GM21576 (cell line): ENCODE measurements around the gene ZNF511.

ENCODE experiments used
- ATAC-seq: cut with Tn5 transposase; IDR thresholded peaks from one replicate; pipeline ENCODE4 v1.9.1; 2021; ENCODE audit warnings: mild to moderate bottlenecking, moderate library complexity; ENCODE audit not compliant: unreplicated experiment

Gene ZNF511

DNA sequence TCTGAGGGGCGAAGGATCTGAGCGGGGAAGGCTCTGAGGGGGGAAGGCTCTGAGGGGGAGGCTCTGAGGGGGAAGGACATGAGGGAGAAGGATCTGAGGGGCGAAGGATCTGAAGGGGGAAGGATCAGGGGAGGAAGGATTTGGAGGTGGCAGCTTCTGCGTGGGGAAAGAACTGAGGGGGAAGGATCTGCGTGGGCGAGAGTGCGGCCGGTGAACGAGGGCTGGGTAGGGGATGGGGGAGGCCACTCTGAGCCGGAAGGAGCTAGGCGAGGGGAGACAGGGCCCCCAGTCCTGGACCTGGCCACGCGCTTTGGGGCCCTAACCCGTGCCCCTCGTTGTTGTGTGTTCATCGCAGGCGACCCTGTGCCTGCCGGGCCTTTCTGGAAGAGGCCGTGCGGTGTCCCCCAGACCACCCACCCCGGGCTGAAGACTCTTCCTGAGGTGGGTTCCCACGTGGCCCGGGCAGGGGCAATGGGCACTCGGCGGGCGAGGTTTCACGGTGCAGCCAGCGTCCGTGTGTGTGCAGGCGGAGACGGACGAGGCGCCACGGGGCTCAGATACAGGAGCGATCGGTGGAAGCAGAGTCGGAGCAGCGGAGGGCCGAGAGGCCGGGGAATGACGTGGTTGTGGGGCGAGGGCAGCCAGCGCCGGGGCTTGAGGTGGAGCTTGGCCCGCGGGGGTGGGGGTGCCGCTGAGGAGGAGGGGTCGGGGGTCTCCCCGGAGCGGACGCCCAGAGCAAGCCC lies 26.0 kb downstream of the ZNF511 start:
- no peak for ATAC-seq

DNA sequence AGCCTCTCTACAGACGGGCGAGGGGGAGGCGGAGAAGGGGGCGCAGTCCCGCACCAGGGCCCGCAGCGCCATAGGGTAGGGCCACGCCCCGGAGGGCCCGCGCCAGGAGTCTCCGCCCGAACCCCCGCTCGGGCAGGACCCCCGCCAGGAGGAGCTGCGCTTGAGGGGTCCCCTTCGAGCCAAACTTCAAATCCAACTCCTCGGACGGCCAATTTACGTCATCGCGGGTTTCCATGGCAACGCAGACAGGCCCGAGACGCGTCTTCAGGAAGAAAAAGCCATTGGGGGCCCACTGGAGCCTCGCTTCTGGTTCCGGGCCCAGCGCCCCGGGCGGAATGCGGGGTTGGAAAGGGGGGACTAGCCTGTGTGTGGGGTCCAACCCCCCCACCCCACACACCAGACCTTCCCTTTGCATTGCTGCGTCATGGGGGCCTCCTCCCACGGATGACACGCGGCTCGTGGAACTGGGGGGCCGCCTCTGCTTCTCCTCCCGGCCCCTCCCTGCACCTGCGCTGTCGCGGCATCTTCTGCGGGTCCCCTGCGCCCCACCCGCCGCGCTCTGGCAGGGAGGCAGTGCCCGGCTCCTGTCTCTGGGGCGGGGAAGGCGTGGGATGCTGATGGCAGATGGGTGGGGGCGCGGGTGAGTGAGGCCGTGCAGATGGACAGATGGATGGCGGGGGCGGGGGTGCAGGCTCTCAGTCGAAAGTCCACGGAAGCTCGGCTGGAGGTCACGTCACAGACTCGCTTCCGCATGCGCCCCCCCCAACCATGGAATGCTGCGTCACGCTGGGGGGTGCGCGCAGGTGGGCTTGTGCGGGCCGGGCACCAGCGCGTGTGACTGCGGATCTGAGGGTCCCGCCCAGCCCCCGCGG lies 26.8 kb downstream of the ZNF511 start:
- ATAC-seq = no peak

DNA sequence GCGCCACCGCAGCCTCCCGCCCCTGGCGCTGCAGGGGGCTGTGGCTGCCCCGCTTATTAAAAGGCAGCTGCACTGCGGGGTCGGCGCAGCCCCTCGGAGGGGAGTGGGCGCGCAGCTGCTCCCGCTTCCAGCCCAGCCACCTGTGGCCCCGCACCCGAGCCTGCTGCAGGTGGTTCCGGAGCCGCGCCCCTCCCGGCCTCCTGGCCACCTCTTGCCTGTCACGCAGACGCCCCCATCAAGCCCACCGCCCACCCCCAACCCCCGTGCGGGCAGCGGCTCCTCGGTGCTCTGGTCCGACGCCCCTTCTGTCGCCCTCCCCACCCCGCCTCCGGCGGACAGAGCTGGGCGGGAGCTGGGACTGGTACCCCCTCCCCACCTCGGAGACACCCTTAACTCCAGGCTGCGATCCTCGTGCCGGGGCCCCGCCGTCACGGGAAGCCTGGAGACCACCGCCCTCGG lies 27.4 kb downstream of the ZNF511 start:
- no peak for ATAC-seq

DNA sequence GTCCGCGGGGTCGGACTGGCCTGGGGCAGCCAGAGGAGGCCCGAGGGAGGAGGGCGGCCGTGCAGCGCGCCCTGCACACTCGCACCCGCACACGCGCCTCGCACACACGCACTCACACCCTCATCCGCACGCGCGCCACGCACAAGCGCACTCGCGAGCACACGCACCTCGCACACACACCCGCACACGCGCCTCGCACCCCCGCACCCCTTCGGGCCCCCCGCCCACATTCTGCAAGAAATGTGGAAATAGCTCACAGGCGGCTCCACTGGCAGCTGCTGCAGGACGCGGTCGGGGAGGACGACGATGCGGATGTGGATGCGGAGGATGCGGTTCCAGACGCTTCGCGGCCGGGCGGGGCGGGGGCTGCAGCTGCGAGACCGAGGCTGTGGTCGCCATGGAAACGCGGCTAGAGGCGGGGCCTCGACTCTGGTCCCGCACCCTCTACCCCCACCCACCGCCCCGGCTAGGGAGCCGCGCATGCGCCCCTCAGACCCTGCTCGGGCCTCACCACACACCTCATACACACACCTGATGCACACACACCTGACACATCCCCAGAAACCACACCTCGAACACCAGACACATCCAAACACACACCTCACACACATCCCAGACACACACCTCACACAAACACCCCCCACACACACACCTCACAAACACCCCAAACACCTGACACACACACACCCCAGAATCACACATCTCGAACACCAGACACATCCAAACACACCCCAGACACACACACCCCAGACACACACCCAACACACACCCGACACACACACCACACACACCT lies 28.1 kb downstream of the ZNF511 start, which contains the start of gene CALY:
CALY (minus strand) TSS at position 320 of the 793 bp plus-strand sequence. CDS start 7,907 bp downstream, outside the sequence.
- no peak for ATAC-seq

DNA sequence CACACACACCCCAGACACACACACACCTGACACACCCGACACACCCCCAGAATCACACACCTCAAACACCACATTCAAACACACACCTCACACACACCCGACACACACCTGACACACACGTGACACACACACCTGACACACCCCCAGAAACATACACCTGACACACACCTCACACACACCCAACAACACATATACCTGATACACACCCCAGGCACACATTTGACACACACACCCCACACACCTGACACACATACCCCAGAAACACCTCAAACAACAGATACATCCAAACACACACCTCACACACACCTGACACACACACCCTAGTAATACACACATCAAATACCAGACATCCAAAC lies 28.6 kb downstream of the ZNF511 start:
- ATAC-seq = no peak

DNA sequence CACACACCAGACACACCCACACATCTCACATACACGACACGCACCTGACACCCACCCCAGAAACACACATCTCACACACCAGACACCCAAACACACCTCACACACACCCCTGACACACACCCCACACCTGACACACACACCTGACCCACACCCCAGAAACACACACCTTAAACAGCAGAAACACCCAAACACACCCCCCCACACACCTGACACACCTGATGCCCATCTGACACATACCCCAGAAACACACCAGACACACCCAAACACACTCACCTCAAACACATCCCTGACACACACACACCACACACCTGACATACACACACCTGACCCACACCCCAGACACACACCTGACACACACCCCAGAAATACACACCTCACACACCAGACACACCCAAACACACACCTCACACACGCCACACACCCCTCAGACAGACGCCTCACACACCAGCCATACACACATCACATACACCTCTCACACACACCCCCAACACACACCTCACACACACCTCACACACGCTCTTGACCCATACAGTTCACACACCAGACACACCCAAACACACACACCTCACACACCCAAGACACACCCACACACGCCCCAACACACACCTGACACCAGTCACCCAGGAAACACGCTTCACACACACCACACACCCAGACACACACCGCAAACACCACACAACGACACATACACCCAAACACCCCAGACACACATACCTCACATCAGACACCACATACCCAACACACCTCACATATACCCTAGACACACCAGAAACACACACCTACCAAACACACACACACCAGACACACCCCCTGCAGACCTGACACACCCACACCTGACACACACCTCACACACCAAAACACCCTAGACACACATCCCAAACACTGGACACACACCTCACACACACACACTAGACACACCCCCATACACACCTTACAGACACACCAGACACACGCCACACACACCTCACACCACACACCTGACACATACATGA lies 29.7 kb downstream of the ZNF511 start:
- ATAC-seq = no peak

DNA sequence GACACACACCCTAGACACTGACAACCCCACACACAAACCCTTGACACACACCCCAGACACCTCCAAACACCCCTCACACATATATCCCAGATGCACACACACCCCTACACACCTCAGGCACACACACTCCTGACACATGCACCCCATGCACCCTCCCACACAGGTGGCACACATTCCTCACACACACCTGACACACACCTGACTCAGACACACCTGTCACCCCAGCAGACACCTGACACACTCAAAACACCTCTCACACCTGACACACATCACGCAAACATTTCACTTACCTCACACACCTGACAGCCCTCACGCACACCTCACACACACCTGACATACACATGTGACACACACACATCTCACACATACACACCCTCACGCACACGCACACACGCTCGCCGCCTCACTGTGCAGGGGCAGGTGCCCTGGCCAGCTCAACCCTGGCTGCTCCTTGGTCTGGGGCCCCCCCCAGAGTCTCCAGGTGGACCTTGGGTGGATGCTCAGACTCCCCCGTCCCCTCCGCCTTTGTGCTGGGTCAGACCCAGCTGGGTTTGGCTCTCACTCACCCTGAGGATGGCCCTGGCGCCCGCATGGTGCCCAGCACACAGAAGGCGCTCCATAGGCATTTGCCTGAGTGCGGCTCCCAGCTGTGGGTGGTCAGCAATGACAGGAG lies 31.1 kb downstream of the ZNF511 start:
- ATAC-seq = no peak

DNA sequence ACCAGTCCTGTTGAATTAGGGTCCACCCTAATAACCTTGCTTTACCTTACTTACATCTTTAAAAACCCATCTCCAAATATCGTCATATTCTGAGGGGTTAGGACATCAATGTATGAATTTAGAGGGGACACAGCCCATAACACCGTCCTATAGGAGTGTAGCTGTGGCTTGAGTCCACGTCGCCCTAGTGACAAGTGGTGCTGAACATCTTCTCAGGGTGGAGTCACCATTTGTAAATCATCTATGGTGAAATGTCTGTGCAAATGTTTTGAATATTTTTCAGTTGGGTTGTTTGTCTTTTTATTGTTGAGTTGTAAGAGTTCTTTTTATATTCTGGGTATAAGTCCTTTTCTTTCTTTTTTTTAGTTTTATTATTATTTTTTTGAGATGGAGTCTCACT lies 33.3 kb downstream of the ZNF511 start:
- ATAC-seq = no peak

DNA sequence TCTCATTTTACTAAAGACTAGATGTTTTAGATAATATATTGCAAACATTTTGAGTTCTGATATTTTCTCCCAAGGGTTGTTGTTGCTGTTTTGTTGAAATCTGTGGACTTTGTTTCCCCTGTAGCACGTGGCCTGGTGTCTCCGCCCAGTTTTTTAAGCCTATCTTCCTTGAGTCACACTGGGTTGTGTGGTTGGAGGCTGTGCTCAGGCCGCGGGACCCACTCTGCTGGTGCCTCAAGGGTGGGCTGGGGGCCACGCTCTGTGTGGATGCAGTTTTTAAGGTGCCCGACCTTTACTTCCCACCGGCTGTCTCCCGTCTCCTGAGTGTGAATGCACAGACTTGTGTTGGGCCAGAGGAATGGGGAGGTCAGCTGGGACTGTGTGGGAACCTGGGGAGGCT lies 34.2 kb downstream of the ZNF511 start:
- no peak for ATAC-seq

DNA sequence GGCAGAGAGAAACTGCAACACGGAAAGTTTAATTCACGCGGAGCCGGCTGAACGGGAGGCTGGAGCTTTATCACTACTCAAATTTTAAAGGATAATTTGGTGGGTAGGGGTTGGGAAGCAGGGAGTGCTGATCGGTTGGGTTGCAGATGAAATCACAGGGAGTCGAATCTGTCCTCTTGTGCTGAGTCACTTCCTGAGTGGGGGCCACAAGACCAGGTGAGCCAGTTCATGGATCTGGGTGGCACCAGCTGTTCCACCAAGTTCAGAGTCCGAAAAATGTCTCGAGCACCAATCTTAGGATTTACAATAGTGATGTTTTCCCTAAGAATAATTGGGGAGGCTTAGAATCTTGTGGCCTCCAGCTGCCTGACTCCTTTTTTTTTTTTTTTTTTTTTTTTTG lies 34.8 kb downstream of the ZNF511 start:
- no peak for ATAC-seq

DNA sequence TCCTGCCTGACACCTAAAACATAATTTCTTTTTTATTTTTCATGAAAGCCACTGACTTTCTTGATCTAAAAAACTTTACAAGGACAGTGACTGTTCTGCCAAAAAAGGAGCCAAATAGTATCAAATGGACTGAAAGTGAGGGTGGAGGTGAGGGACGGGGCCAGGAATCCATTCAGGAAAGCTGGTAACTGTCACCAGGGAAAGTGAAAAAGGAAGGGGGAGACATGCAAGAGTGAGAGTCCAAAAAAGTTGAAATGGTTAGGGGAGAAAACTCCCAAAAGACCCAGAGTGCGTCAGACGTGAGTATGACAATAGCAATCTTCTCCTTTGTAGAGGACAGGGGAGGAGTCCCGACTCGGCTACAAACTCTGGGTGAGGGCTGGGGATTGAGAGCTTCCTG lies 35.5 kb downstream of the ZNF511 start:
- ATAC-seq = no peak

DNA sequence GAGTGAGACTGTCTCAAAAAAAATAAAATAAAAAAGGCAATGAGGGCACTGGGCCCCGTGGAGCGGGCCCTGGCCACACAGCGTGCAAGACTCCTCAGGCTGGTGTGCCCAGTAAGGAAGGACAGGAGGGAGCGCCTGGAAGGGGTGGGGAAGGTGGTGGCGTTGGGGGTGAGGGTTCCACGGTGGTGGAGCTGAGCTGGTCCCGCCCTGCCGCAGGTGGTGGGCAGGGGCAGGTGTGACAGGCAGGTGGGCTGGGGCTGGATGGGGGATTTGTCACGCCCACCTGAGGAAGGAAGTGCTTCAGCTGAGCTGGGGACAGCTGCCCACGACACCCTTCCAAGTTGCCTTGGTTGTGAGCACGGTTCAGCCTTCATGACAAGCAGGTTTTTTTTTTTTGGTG lies 37.7 kb downstream of the ZNF511 start:
- no peak for ATAC-seq

DNA sequence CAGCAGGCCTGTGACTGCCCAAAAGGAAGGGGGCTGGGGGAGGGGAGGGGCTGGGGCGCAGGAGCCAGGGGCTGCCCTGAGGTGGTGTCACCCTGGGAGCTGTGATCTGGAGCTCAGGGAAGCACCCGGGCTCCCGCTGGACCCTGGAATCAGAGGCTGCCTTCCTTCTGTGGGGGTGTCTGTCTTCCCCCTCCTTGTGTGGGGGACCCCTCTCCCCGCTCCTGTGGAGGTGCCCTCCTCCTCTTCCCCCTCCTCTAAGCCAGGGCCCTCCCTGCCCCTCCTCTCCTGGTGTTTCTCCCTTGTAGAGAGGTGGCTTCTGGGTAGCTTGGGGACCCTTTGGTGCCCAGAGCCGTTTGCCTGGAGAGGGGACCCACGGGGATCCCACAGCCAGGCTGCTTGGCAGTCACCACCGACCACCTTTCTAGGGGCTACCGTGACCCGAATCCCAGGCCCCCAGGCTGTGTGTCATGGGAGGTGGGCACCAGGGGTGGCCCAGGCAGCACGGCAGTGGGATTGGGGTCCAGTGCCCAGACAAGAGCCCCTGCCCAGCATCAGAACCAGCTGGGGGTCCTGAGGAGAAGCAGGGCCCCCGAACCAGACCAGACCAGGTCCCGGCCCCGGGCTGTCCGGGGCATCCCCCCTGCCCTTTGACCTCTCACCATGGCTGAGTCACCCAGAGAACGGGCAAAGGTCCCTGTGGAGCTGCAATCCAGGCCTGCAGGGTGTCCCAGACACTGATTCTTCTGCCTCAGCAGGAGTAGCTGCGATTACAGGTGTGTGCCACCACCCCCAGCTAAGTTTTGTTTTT lies 39.2 kb downstream of the ZNF511 start:
- no peak for ATAC-seq

DNA sequence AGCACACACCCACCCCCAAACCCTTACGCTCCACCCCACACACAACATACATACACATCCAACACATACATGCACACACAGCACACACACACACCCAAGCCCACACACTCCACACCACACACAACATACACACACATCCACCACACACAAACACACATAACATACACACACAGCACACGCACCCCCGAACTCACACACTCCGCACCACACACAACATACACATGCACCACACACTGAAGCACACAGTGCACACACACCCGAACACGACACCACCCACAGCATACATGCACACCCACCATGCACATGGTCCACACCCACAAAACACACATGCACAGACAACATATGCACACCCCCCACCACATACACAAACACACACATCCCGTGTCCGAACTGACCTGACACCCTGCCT lies 40.5 kb downstream of the ZNF511 start:
- ATAC-seq = no peak

DNA sequence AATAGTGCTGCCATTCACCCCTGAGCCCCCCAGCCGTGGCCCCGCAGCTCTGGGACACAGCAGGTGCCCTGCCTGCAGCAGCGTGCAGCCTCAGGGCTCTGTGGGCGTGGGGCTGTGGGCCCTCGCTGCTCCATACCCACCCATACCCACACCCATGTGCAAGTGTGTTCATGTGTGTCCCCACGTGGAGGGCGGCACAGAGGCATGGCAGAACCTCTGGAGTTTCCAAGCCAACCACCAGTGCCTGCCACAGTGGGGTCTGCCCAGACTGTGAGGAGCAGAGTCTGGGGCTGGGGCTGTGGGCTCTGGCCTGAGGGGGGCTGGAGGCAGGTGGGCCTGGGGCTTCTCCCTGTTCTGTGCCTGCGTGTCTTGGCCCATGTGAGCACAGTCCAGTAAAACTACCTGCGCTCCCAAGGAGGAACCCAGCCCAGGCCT lies 40.9 kb downstream of the ZNF511 start:
- no peak for ATAC-seq

DNA sequence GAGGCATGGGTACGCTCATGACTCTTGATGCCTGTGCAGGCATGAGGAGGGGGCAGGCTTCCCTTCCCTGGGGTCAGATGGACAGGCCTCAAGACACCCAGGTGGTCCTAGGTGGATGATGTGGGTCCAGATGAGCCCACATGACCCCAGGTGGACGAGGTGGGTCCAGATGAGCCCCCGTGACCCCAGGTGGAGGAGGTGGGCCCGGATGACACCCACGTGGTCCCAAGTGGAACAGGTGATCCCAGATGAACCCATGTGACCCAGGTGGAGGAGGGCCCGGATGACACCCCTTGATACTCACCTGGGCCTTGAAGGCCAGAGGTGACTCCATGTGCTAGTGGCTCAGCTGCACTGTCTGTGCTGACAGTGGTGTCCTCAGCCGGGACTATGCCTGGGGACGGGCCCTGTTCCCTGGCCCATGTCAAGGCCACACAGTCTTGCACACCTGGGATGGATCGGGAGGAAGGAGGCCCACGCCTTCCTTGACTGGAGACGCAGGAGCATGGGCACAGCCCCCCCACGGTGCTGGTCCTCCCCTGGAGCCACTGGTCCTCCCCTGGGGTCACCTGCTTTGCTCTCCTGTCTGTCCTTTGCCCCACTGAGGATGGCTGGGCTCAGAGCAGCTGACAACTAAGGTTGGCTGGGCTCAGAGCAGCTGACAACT lies 41.7 kb downstream of the ZNF511 start:
- ATAC-seq = no peak

DNA sequence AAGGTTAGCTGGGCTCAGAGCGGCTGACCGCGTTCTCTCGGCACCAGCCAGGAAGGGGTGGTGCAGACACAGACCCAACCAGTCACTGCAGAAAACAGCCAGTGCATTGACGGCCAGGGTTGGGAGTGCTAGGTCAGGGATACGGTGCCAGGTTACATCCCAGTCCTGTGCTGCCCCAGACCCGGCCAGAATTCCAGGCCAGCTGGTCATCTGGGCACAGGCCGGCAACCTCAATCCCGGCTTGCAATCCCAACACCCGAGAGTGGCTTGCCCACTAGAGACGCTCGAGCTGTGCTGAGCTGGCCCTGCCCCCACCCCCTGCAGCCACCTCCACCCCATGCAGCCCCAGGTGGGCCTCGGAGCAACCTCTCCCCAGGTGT lies 42.2 kb downstream of the ZNF511 start:
- no peak for ATAC-seq
